SU-DHL-6 (cell line): ENCODE data around the gene CAPN9.

ENCODE experiments used
- H2AFZ ChIP-seq: fragments of 200-600 bp; sonication (generic); 2 replicates; pipeline ENCODE4 v1.6.1; 2014; ENCODE audit warnings: low read depth, mild to moderate bottlenecking, moderate library complexity, mixed read lengths, antibody characterized with exemption, low read length; ENCODE audit not compliant: severe bottlenecking
- H3F3A ChIP-seq: fragments of 200-600 bp; shearing (Covaris generic); 2 replicates; pipeline ENCODE4 v1.6.0; 2016; ENCODE audit warnings: antibody characterized with exemption, mild to moderate bottlenecking; ENCODE audit not compliant: insufficient read depth
- H3K27ac ChIP-seq: fragments of 200-600 bp; sonication (generic); 2 replicates; pipeline ENCODE4 v1.5.1; 2016; ENCODE audit warnings: low read depth, mild to moderate bottlenecking, low read length, moderate library complexity, mixed read lengths
- H3K27me3 ChIP-seq: fragments of 200-600 bp; sonication (generic), shearing (Covaris generic); 2 replicates; pipeline ENCODE4 v1.6.0; 2014; ENCODE audit warnings: mild to moderate bottlenecking, low read length
- H3K36me3 ChIP-seq: fragments of 200-600 bp; sonication (generic); 2 replicates; pipeline ENCODE4 v1.6.1; 2014; ENCODE audit warnings: mild to moderate bottlenecking, low read length, mixed read lengths
- H3K4me2 ChIP-seq: fragments of 300-600, 200-600 bp; shearing (Covaris generic), sonication (generic); 2 replicates; pipeline ENCODE4 v1.6.0; 2014; ENCODE audit warnings: low read length, low read depth, mild to moderate bottlenecking; ENCODE audit not compliant: poor library complexity, severe bottlenecking
- H3K4me3 ChIP-seq: fragments of 200-600 bp; sonication (generic); 2 replicates; pipeline ENCODE4 v1.5.1; 2014; ENCODE audit warnings: antibody characterized with exemption, low read length, mild to moderate bottlenecking, mixed read lengths; ENCODE audit not compliant: insufficient read depth, poor library complexity, severe bottlenecking
- H3K79me2 ChIP-seq: fragments of 200-600 bp; sonication (generic); 2 replicates; pipeline ENCODE4 v1.6.1; 2014; ENCODE audit warnings: mild to moderate bottlenecking, low read length, moderate library complexity; ENCODE audit not compliant: insufficient read depth
- H3K9ac ChIP-seq: fragments of 200-600 bp; sonication (generic); 2 replicates; pipeline ENCODE4 v1.7.0; 2014; ENCODE audit warnings: mild to moderate bottlenecking, low read length
- H3K9me2 ChIP-seq: fragments of 200-600 bp; sonication (generic); replicated peaks from 2 replicates; pipeline ENCODE4 v1.6.1; 2014; ENCODE audit warnings: low read length; ENCODE audit not compliant: insufficient read depth
- H3K9me3 ChIP-seq: fragments of 200-600 bp; sonication (generic); 2 replicates; pipeline ENCODE4 v1.6.1; 2014; ENCODE audit warnings: low read length, mixed read lengths; ENCODE audit not compliant: insufficient read depth
- H4K20me1 ChIP-seq: fragments of 200-600 bp; sonication (generic); 2 replicates; pipeline ENCODE4 v1.6.1; 2014; ENCODE audit warnings: low read depth, mild to moderate bottlenecking, antibody characterized with exemption, low read length, moderate library complexity, mixed read lengths
- EZH2phosphoT487 ChIP-seq: fragments of 200-600 bp; sonication (generic), shearing (Covaris generic); conservative IDR thresholded peaks from 2 replicates; pipeline ENCODE4 v1.6.1; 2018; ENCODE audit warnings: mild to moderate bottlenecking, antibody characterized with exemption, low read length, moderate library complexity, mixed read lengths
- TF ChIP-seq, protein P1 (sequence below): fragments of 200-600 bp; sonication (generic); IDR thresholded peaks from one replicate; pipeline ENCODE4 v1.5.1; 2017; ENCODE audit warnings: antibody characterized with exemption, mild to moderate bottlenecking, low read length, moderate library complexity; ENCODE audit not compliant: insufficient read depth, poor library complexity, severe bottlenecking

The CAPN9 gene

DNA sequence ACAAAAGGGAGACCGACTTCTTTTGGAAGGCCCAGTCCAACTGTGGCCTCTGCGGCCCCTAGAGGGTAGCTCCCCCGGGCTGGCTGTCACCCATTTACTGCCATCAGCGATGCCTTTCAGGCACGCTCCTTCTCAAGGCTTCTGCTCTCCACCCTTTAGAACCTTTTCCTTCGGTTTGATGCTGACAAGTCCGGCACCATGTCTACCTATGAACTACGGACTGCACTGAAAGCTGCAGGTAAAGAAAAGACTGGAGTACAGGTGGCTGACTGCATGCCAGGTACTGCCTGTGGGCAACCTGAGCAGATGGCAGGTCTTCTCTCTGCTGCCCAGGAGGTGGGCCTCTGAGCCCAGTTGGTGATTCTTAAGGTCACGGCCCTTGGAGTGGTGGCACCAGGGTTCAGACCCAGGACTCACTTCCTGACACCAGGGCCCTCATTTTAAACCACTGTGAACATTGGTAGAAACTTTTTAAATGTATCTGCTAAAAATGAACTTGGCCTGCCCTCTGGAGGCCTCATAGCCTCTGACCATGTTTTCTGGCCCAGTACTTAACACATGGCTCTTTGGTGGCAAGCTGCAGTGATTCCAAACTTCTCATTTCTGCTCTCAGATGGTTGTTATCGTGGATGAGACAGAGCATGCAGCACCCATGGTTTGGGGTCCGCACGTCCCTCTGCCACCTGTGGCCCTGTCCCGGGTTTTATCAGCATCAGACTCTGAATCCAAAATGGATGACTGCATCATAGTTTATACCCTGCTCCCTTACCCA lies 45.7 kb downstream of the CAPN9 start:
- Histone ChIP-seq H3K79me2 (no peaks in the 10 kb centered on the region), H3K9ac (no peak overlapping the region), H3K27ac (no peak overlapping the region), H3K9me2 (no peaks in the 10 kb centered on the region), H3K4me2 (no peak overlapping the region), H3K36me3 (no peaks in the 10 kb centered on the region), H3F3A (no peaks in the 10 kb centered on the region), H4K20me1 (no peaks in the 10 kb centered on the region), H2AFZ (no peak overlapping the region), H3K9me3 (no peaks in the 10 kb centered on the region), H3K4me3 (no peak overlapping the region), H3K27me3 (no peaks in the 10 kb centered on the region)
- no peak for TF ChIP-seq EZH2phosphoT487
- TF ChIP-seq, protein P1, sequence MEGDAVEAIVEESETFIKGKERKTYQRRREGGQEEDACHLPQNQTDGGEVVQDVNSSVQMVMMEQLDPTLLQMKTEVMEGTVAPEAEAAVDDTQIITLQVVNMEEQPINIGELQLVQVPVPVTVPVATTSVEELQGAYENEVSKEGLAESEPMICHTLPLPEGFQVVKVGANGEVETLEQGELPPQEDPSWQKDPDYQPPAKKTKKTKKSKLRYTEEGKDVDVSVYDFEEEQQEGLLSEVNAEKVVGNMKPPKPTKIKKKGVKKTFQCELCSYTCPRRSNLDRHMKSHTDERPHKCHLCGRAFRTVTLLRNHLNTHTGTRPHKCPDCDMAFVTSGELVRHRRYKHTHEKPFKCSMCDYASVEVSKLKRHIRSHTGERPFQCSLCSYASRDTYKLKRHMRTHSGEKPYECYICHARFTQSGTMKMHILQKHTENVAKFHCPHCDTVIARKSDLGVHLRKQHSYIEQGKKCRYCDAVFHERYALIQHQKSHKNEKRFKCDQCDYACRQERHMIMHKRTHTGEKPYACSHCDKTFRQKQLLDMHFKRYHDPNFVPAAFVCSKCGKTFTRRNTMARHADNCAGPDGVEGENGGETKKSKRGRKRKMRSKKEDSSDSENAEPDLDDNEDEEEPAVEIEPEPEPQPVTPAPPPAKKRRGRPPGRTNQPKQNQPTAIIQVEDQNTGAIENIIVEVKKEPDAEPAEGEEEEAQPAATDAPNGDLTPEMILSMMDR, result no peak

DNA sequence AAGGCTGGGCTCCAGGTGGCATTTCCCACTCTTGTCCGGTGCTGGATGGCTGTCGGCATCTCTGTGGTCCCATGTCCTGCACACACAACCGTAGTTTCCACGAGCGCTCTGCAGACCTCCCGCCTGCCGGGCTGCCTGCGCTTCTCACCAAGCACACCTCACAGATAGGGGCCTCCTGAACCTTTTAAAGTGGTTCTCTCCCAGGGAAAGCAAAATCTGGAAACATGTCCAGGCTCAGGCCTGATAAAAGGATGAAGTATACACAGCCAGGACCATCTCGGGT lies 46.2 kb downstream of the CAPN9 start:
- Histone ChIP-seq H4K20me1 (no peaks in the 10 kb centered on the region), H2AFZ (no peak overlapping the region)
- TF ChIP-seq EZH2phosphoT487, result no peak
- TF ChIP-seq, protein P1, result no peak

DNA sequence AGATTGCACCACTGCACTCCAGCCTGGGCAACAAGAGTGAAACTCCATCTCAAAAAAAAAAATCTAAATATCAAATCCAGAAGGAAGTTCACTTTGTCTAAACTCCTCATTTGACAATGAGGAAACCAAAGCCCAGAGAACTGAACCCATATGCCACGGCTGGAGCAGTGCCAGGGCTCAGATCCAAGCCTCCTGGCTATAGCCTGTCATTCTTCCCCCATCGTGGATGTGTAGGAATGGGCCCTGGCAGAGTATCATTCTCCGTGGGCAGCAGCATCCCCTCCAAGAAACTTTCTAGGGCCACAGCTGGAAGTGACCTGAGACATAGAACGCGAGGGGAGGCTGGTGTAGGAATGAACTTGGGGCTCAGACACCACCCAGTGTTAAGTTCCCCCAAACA lies 47.2 kb downstream of the CAPN9 start:
- no peak overlapping the region for H3K9ac ChIP-seq
- no peak overlapping the region for H3K4me3 ChIP-seq
- H3K9me2 ChIP-seq, result no peaks in the 10 kb centered on the region
- no peak for TF ChIP-seq EZH2phosphoT487
- TF ChIP-seq, protein P1, result no peak
- no peaks in the 10 kb centered on the region for H3K27me3 ChIP-seq
- H3F3A ChIP-seq, result no peaks in the 10 kb centered on the region
- no peaks in the 10 kb centered on the region for H4K20me1 ChIP-seq
- no peak overlapping the region for H3K27ac ChIP-seq
- no peaks in the 10 kb centered on the region for H3K36me3 ChIP-seq
- H3K9me3 ChIP-seq, result no peaks in the 10 kb centered on the region
- no peak overlapping the region for H3K4me2 ChIP-seq
- no peak overlapping the region for H2AFZ ChIP-seq
- H3K79me2 ChIP-seq, result no peaks in the 10 kb centered on the region

More for the DNA sequence above, 46.2 kb downstream of the CAPN9 start:
- Histone ChIP-seq H3K9ac (no peak overlapping the region), H3F3A (no peaks in the 10 kb centered on the region), H3K9me3 (no peaks in the 10 kb centered on the region), H3K4me3 (no peak overlapping the region), H3K79me2 (no peaks in the 10 kb centered on the region), H3K27ac (no peak overlapping the region), H3K4me2 (no peak overlapping the region), H3K36me3 (no peaks in the 10 kb centered on the region), H3K9me2 (no peaks in the 10 kb centered on the region), H3K27me3 (no peaks in the 10 kb centered on the region)
